HG03196 (cell line): Measurements from ENCODE around the gene ETHE1.

Experiments
- ATAC-seq: cut with Tn5 transposase; IDR thresholded peaks from one replicate; pipeline ENCODE4 v1.9.1; 2021; ENCODE audit not compliant: unreplicated experiment

Gene ETHE1

GRCh38 chr19:43495082-43495481 lies 31.9 kb downstream of the ETHE1 start:
- no peak for ATAC-seq

- no peak for ATAC-seq
Observed at GRCh38 chr19:43490759-43491158, 36.2 kb downstream of the ETHE1 start.

DNA sequence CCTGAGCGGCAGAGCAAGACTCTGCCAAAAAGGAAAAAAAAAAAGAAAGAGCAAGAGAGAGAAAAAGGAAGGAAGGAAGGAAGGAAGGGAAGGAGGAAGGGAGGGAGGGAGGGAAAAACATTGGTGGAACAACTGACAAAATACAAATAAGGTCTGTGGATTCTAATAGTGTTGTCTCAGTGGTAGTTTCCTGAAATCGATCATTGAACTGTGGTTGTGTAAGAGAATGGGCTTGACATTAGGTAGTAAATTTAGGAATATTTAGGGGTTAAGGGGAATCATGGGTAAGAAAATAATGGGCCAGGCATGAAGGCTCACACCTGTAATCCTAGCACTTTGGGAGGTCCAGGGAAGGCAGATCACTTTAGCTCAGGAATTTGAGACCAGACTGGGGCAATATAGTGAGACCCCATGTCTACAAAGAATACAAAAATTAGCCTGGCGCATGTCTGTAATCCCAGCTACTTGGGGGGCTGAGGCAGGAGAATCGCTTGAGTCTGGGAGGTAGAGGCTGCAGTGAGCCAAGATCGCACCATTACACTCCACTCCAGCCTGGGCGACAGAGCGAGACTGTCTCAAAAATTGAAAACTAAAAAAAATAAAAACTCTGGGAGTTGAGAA lies 36.9 kb downstream of the ETHE1 start:
- ATAC-seq: no peak

GRCh38 chr19:43489310-43489709 lies 37.7 kb downstream of the ETHE1 start:
- no peak for ATAC-seq

GRCh38 chr19:43488179-43488578 lies 38.8 kb downstream of the ETHE1 start:
- no peak for ATAC-seq

DNA sequence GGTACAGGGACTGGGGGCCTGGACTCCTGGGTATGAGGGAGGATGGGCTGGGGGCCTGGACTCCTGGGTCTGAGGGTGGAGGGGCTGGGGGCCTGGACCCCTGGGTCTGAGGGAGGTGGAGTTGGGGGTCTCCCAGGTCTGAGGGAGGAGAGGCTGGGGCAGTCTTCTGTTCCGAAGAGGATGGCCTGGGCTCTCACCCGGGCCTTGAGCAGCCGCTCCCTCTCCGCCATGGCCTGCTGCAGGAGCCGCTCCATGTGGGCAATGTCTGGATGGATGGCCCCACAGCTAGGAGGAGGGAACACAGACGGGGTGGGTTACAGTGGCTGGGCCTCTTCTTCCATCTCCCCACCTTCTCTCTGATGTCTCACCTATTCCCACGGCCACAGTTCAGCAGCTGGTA lies 40.6 kb downstream of the ETHE1 start:
- no peak for ATAC-seq

DNA sequence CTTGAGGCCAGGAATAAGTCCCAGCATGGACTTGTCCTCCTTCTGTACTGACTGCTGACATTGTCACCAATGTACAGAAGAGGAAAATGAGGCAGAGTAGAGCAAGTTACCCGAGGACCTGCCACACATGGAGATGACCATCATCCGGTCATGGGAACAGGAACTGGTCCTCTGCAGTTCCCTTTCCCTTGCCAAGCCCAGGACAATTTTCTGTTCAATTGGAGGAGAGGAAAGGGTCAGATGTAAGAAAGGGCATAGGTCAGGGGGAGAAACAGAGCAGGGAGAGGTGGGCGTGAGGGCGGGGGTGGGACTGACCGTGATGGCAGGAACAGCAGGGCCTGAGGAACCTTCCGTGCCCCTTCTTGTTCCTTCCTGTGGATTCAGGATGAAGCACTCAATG lies 41.0 kb downstream of the ETHE1 start:
- ATAC-seq: no peak

GRCh38 chr19:43483281-43483680 lies 43.7 kb downstream of the ETHE1 start:
- ATAC-seq: no peak

- ATAC-seq: no peak
Observed at GRCh38 chr19:43482193-43482592, 44.8 kb downstream of the ETHE1 start.

GRCh38 chr19:43481701-43482100 lies 45.3 kb downstream of the ETHE1 start:
- no peak for ATAC-seq

DNA sequence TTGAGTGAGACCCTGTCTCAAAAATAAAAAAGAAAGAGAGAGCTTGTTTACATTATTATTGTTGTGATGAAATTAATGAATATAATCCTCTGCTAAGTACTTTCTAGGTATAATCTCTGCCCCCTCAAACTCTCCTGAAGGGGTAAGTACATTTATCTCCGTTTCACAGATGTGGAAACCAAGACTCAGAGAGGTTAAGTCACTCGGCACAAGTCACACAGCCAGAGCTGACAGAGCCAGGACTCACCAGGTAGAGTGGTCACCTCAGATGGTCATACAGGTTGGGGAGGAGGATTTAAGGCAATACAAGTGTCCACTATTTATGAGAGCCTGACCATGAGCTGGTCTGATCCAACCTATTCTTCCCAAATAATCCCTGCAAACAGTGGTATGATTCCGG lies 46.4 kb downstream of the ETHE1 start:
- ATAC-seq: no peak

DNA sequence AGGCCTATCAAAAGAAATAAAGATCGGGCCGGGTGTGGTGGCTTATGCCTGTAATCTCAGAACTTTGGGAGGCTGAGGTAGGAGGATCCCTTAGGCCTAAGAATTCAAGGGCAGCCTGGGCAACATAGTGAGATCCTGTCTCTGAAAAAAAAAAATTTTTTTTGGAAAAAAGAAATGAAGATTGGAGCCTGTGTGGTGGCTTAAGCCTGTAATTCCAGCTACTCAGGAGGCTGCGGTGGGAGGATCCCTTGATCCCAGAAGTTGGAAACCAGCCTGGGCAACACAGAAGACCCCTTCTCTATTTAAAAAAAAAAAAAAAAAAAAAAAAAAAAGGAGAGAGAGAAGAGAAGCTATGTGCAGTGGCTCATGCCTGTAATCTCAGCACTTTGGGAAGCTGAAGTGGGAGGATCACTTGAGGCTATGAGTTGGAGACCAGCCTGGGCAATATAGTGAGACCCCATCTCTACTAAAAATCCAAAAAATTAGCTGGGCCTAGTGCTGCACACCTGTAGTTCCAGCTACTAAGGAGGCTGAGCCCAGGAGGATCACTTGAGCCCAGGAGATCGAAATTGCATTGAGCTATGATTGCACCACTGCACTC lies 46.9 kb downstream of the ETHE1 start:
- ATAC-seq: no peak

GRCh38 chr19:43479226-43479625 lies 47.8 kb downstream of the ETHE1 start:
- no peak for ATAC-seq

- ATAC-seq: no peak
Observed at GRCh38 chr19:43478323-43478722, 48.7 kb downstream of the ETHE1 start.

- no peak for ATAC-seq
Observed at GRCh38 chr19:43476606-43477005, 50.4 kb downstream of the ETHE1 start.

DNA sequence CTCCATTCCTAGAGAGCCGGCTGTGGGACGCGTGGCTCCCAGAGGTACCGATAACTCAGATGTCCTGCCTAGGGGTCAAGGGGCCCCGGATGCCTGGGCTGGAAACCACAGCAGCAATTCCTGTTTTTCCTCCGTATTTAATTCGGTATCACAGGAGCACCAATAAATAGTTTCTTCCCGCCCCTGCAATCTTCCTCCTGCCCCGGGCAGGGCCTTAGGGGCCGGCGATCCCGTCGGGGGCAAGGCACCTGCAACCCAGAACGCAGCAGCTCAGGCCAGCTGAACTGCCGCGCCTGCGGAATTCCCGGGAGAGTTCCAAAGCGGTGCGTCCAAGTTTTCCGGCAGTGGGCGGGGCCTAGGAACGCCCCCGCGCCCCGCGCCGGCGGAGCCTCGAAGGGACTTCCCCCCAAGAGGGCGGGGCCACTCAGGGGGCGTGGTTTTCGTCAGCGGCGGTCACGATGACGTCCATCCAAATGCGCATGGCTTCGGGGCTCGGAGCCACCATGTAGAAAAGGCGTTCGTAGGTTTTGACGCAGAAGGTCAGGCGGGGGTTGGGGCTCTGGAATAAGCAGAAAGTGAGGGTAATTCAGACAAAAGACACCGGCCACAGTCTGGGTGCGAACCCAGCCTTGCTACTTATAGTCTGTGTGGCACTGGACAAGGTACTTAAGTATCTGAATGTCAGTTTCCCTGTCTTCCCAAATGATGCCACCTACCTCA lies 51.9 kb downstream of the ETHE1 start:
- peak; percentile 61 for ATAC-seq

DNA sequence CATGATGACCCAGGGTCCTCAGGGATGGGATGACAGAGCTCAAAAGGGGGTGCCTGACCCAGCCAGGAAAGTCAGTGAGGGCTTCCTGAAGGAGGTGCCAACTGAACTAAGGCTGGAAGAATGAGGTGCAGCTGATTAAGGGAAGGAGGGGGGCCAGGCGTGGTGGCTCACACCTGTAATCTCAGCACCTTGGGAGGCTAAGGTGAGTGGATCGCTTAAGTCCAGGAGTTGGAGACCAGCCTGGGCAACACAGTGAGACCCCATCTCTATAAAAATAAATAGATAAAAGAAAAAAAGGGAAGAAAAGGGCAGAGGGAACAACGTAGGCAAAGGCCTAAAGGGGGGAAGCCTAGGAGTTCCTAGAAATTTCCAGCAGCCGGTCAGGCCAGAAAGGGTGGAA lies 52.5 kb downstream of the ETHE1 start:
- no peak for ATAC-seq

DNA sequence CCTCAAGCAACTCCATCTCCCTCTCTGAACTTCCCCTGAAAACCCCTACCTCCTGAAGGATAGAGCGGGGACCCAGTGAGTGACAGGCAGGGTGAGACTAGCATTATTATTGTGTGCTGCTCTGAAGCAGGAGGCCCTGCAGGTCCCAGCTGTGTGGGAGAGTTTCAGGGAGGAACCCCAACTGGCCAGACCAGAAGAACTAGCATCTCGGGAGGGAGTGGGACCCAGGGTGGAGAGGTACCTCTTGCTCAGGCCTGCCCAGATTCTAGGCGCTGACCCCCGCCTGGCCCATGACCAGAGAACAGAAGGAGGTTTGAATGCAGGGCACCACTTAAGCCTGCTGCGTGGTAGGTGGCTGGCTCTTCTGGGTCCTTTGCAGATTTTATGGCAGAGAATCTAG lies 55.9 kb downstream of the ETHE1 start:
- ATAC-seq: no peak

DNA sequence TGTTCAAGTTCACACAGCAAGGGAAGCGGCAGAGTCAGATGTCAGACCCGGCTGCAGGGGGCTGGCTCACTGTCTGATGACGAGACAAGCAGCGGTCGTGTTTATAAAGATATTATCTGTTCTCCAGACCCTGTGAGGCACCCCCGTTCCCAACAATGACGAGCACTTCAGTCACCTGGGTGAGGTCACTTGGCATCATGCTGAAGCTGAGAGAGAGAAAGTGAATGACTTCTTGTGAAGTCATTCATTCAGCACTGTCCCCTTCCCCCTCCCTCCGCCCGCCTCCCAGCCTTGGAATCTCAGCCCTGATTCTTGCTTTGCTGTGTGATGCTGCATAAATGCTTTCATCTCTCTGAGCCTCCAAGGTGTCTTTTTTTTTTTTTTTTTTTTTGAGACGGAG lies 56.7 kb downstream of the ETHE1 start:
- no peak for ATAC-seq

GRCh38 chr19:43469160-43469480 lies 57.9 kb downstream of the ETHE1 start:
- no peak for ATAC-seq

- ATAC-seq: no peak
Observed at GRCh38 chr19:43468354-43469159, 58.4 kb downstream of the ETHE1 start.

GRCh38 chr19:43467730-43468129 lies 59.3 kb downstream of the ETHE1 start:
- no peak for ATAC-seq
